CD14-positive monocyte (primary cell): ENCODE results near the gene LAGE3. TPM values are rescaled to one million over a fixed set of nuclear protein-coding genes. Genes with fewer than 3 reads are reported as not detected.

Source experiments
- DNase-seq, 3 donors: peaks; one replicate each; pipeline ENCODE4 v3.0.0-alpha.2; 2011 to 2022
- H2AFZ ChIP-seq: 2 replicates; pipeline ENCODE4 v1.6.0; 2012; ENCODE audit warnings: mild to moderate bottlenecking, low read depth, low read length, inconsistent platforms; ENCODE audit not compliant: insufficient read depth, poor library complexity, severe bottlenecking
- H3K27ac ChIP-seq, 2 donors: 1 replicate in 1 of 2; 2 replicates in 1 of 2; pipeline ENCODE4 v1.5.1; 2012 to 2013; ENCODE audit warnings: low read length in 2 of 2, control low read depth in 1 of 2, inconsistent platforms in 1 of 2, low read depth in 1 of 2, mild to moderate bottlenecking in 1 of 2
- H3K27me3 ChIP-seq, 2 donors: one replicate each; pipeline versions ENCODE4 v1.6.0 to v1.6.1; 2011 to 2013; ENCODE audit warnings: low read length in 2 of 2; ENCODE audit not compliant: control insufficient read depth in 2 of 2, insufficient read depth in 2 of 2
- H3K36me3 ChIP-seq, 2 donors: replicated peaks in 1 of 2; 1 replicate in 1 of 2; 2 replicates in 1 of 2; pipeline versions ENCODE4 v1.5.1 to v1.6.1; 2012 to 2013; ENCODE audit warnings: low read length in 2 of 2, control low read depth in 1 of 2, inconsistent platforms in 1 of 2, mild to moderate bottlenecking in 1 of 2; ENCODE audit not compliant: insufficient read depth in 2 of 2, control insufficient read depth in 1 of 2
- H3K4me1 ChIP-seq, 2 donors: 1 replicate in 1 of 2; 2 replicates in 1 of 2; pipeline versions ENCODE4 v1.5.1 to v1.6.1; 2012 to 2013; ENCODE audit warnings: low read length in 2 of 2, control low read depth in 1 of 2, inconsistent platforms in 1 of 2, mild to moderate bottlenecking in 1 of 2, moderate library complexity in 1 of 2; ENCODE audit not compliant: insufficient read depth in 2 of 2, control insufficient read depth in 1 of 2
- H3K4me2 ChIP-seq: replicated peaks from 2 replicates; pipeline ENCODE3; 2012; ENCODE audit warnings: low read length, moderate library complexity, mild to moderate bottlenecking; ENCODE audit not compliant: poor library complexity, severe bottlenecking; ENCODE audit errors: extremely low read depth
- H3K4me3 ChIP-seq, 3 experiments: fragments of 200-600 bp in 1 of 3; sonication (generic) in 1 of 3; replicated peaks in 1 of 3; 1 replicate in 2 of 3; 2 replicates in 1 of 3; pipeline ENCODE4 v1.5.1; 2011 to 2013; ENCODE audit warnings: low read length in 3 of 3, mild to moderate bottlenecking in 3 of 3, control low read depth in 2 of 3, low read depth in 2 of 3, inconsistent platforms in 1 of 3, moderate library complexity in 1 of 3
- H3K79me2 ChIP-seq: 2 replicates; pipeline ENCODE4 v1.6.0; 2012; ENCODE audit warnings: mild to moderate bottlenecking, control low read depth, inconsistent platforms, low read length, moderate library complexity; ENCODE audit not compliant: insufficient read depth
- H3K9ac ChIP-seq: 2 replicates; pipeline ENCODE4 v1.6.0; 2017; ENCODE audit warnings: low read length, mild to moderate bottlenecking; ENCODE audit not compliant: insufficient read depth, poor library complexity, severe bottlenecking
- H3K9me3 ChIP-seq, 2 donors: replicated peaks in 1 of 2; 1 replicate in 1 of 2; 2 replicates in 1 of 2; pipeline versions ENCODE4 v1.5.1 to v1.6.1; 2012 to 2013; ENCODE audit warnings: low read length in 2 of 2, control low read depth in 1 of 2; ENCODE audit not compliant: control insufficient read depth in 1 of 2, insufficient read depth in 1 of 2
- H4K20me1 ChIP-seq: 2 replicates; pipeline ENCODE4 v1.6.0; 2012; ENCODE audit warnings: mild to moderate bottlenecking, low read length, control low read depth, moderate library complexity; ENCODE audit not compliant: insufficient read depth
- H3K27ac Mint-ChIP-seq, 7 donors: one replicate each; pipeline ENCODE4 v1.8.0; 2020; ENCODE audit warnings: mild to moderate bottlenecking in 7 of 7, mixed read lengths in 7 of 7, moderate library complexity in 6 of 7, inconsistent platforms in 2 of 7
- H3K27me3 Mint-ChIP-seq, 3 donors: one replicate each; pipeline ENCODE4 v1.8.0; 2021 to 2022; ENCODE audit warnings: low read depth in 3 of 3, mild to moderate bottlenecking in 3 of 3, mixed read lengths in 3 of 3, moderate library complexity in 3 of 3, inconsistent platforms in 1 of 3
- H3K36me3 Mint-ChIP-seq, 2 donors: one replicate each; pipeline ENCODE4 v1.8.0; 2020; ENCODE audit warnings: mixed read lengths in 2 of 2, inconsistent platforms in 1 of 2, mild to moderate bottlenecking in 1 of 2
- H3K4me1 Mint-ChIP-seq: one replicate; pipeline ENCODE4 v1.8.0; 2020; ENCODE audit warnings: mild to moderate bottlenecking, mixed read lengths
- H3K4me3 Mint-ChIP-seq, 2 donors: one replicate each; pipeline ENCODE4 v1.8.0; 2020; ENCODE audit warnings: mild to moderate bottlenecking in 2 of 2, mixed read lengths in 2 of 2, moderate library complexity in 1 of 2
- H3K9me3 Mint-ChIP-seq, 7 donors: one replicate each; pipeline ENCODE4 v1.8.0; 2020 to 2022; ENCODE audit warnings: mixed read lengths in 7 of 7, mild to moderate bottlenecking in 6 of 7, moderate library complexity in 6 of 7, inconsistent platforms in 2 of 7
- WGBS: methylation state at CpG from one replicate; pipeline ENCODE4 v1.1.5; 2013; ENCODE audit warnings: missing lambda C conversion rate; ENCODE audit not compliant: insufficient coverage; 5-methylcytosine and 5-hydroxymethylcytosine counted together
- intact Hi-C, 2 donors: fragments of 100-400 bp; cut with micrococcal nuclease; formaldehyde crosslinking; loops; one replicate each; pipeline versions ENCODE4 v1.15.0 to v1.15.1; 2023
- polyA plus RNA-seq, 3 donors: library from polyadenylated mRNA; depleted of rRNA in 1 of 3; unstranded in 2 of 3; stranded (reverse) in 1 of 3; fragments of 300-500 nt in 2 of 3; fragments of >200 nt in 1 of 3; fragmentation: Illumina TruSeq in 2 of 3; gene quantifications; 1 replicate in 2 of 3; 2 replicates in 1 of 3; pipeline ENCODE4 v1.2.3, GENCODE V29; 2012 to 2021
- TF ChIP-seq, protein P1 (sequence below): fragments of 200-600 bp; IDR thresholded peaks from one replicate; pipeline ENCODE4 v1.8.0; 2022; ENCODE audit warnings: antibody characterized with exemption, mild to moderate bottlenecking

The LAGE3 gene
- polyA plus RNA-seq, 3 donors: 12.4 to 30.9 (median 18.6) TPM

DNA sequence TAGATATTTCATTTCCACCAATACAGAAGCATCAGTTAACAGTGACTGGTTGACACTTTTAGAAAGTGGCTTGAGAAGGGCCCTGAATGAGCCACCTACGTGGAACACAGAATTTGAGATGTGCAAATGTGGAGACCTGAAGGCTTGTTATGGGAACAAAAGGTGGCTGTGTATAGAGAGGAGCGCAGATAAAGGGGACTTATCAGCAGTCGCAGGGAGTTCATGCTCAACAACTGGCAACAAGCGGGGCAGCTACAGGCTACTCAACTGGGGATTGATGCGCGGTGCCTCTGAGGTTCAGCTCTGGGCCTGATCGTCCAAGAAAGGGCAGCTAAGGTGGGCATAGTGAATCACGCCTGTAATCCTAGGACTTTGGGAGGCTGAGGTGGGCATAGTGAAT is 40.3 kb upstream of the LAGE3 start:
- Mint-ChIP-seq H3K4me3 (no peak overlapping the region), H3K27ac (no peak overlapping the region), H3K9me3 (peaks cover 0 to 23% (median 6%) of the 10 kb centered on the region in 7 donors), H3K4me1 (peaks cover 7% of the 10 kb centered on the region), H3K36me3 (no peaks in the 10 kb centered on the region), H3K27me3 (peaks cover 0 to 13% (median 1%) of the 10 kb centered on the region in 3 donors)
- Histone ChIP-seq H3K27ac (no peak overlapping the region), H2AFZ (no peak overlapping the region), H3K9ac (no peak overlapping the region), H3K4me3 (no peak overlapping the region), H3K79me2 (peaks cover 3% of the 10 kb centered on the region), H3K36me3 (no peaks in the 10 kb centered on the region), H3K4me2 (no peak overlapping the region), H3K4me1 (peaks cover 13 to 14% of the 10 kb centered on the region in 2 donors), H4K20me1 (no peaks in the 10 kb centered on the region), H3K9me3 (peaks cover 0 to 10% of the 10 kb centered on the region in 2 donors), H3K27me3 (no peaks in the 10 kb centered on the region)
- intact Hi-C loops: loop anchor here in 1 of 2 donors (5.0 kb wide), 1 partner anchor 112 kb away; the partner anchor contains the start of gene DNASE1L1
- TF ChIP-seq, protein P1, sequence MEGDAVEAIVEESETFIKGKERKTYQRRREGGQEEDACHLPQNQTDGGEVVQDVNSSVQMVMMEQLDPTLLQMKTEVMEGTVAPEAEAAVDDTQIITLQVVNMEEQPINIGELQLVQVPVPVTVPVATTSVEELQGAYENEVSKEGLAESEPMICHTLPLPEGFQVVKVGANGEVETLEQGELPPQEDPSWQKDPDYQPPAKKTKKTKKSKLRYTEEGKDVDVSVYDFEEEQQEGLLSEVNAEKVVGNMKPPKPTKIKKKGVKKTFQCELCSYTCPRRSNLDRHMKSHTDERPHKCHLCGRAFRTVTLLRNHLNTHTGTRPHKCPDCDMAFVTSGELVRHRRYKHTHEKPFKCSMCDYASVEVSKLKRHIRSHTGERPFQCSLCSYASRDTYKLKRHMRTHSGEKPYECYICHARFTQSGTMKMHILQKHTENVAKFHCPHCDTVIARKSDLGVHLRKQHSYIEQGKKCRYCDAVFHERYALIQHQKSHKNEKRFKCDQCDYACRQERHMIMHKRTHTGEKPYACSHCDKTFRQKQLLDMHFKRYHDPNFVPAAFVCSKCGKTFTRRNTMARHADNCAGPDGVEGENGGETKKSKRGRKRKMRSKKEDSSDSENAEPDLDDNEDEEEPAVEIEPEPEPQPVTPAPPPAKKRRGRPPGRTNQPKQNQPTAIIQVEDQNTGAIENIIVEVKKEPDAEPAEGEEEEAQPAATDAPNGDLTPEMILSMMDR: no peak
- DNase-seq: no peak
- WGBS: 94% methylated on average over 3 of the region's 8 CpGs

DNA sequence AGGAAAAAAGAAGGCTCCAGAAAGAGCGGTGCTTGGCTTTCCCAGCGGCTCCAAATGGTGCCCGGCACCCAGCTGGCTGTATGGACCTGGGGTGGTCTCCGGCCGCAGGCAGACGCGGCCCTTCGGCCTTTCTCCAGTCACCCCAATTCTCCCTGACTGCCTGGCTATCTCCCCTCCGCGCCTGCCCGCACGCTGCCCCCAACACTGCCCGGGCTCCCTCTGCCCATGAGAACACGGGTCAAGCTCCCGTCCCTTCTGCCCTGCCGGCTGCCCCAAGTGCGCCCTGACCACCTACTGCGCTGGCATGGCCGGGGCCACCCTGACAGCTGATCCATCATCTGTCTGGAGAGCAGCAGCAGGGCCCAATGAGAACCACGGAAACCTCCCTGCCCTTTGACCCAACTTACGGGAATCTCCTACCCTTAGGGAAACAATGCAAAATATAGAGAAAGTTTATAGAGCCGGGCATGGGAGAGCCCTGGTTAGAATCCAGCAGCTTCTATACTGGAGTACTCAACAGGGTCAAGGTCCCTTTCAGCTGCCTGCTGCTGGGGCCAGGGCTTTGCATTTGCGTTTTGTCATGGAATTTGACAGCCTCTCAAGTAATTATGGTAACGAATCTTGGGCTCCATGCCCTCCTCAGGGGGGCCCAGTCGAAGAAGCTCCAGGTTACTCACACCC is 38.2 kb upstream of the LAGE3 start:
- Mint-ChIP-seq H3K36me3 (peaks cover 0 to 2% of the 10 kb centered on the region in 2 donors), H3K27ac (peak overlapping the region in 1 of 7 donors; percentile 89), H3K4me3 (no peak overlapping the region), H3K27me3 (peaks cover 0 to 8% (median 0%) of the 10 kb centered on the region in 3 donors), H3K9me3 (peaks cover 0 to 26% (median 6%) of the 10 kb centered on the region in 7 donors), H3K4me1 (peaks cover 11% of the 10 kb centered on the region)
- TF ChIP-seq, protein P1: no peak
- Histone ChIP-seq H3K4me2 (peak overlapping the region; percentile 75), H3K36me3 (no peaks in the 10 kb centered on the region), H3K27ac (peak overlapping the region in 1 of 2 donors; percentile 84), H3K79me2 (peaks cover 3% of the 10 kb centered on the region), H2AFZ (peak overlapping the region; percentile 60), H3K9ac (peak overlapping the region; percentile 61), H4K20me1 (no peaks in the 10 kb centered on the region), H3K4me3 (peak overlapping the region in 1 of 3 experiments; percentile 81), H3K27me3 (no peaks in the 10 kb centered on the region), H3K4me1 (peaks cover 13 to 14% of the 10 kb centered on the region in 2 donors), H3K9me3 (peaks cover 0 to 10% of the 10 kb centered on the region in 2 donors)
- DNase-seq: no peak
- WGBS: 88% methylated on average over 19 of the region's 25 CpGs
- intact Hi-C loops: loop anchor here in 1 of 2 donors (5.0 kb wide), 1 partner anchor 110 kb away; the partner anchor contains the start of gene DNASE1L1
